ENCODE measurements around the gene ASAP2.

The ASAP2 gene

GRCh38 chr2:9445089-9445488 is 238.5 kb downstream of the ASAP2 start:
- no peak for FAIRE-seq

DNA sequence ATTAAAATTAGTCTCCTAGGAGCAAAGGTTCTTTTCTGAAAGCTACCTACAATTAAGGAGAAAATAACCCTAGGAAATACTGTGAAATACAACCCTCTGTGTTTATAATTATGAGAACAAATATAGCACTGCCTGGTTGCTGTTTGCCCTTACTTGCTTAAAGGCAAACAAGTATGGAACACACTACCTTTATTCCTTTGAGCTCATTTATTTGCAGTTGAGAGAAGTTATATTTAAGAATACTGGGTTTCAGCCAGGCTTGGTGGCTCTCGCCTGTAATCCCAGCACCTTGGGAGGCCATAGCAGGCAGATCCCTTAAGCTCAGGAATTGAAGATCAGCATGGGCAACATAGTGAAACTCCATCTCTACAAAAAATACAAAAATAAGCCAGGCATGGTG is 244.6 kb downstream of the ASAP2 start:
- FAIRE-seq, result no peak
